ENCODE results near the gene PSKH1.

DNA sequence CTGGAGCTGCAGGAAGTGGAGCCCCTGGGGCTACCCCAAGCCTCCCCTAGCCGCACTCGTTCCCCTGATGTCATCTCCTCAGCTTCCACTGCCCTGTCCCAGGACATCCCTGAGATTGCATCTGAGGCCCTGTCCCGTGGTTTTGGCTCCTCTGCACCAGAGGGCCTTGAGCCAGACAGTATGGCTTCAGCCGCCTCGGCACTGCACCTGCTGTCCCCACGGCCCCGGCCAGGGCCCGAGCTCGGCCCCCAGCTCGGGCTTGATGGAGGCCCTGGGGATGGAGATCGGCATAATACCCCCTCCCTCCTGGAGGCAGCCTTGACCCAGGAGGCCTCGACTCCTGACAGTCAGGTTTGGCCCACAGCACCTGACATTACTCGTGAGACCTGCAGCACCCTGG lies 12.5 kb upstream of the PSKH1 start:
- TF ChIP-seq, protein P1, sequence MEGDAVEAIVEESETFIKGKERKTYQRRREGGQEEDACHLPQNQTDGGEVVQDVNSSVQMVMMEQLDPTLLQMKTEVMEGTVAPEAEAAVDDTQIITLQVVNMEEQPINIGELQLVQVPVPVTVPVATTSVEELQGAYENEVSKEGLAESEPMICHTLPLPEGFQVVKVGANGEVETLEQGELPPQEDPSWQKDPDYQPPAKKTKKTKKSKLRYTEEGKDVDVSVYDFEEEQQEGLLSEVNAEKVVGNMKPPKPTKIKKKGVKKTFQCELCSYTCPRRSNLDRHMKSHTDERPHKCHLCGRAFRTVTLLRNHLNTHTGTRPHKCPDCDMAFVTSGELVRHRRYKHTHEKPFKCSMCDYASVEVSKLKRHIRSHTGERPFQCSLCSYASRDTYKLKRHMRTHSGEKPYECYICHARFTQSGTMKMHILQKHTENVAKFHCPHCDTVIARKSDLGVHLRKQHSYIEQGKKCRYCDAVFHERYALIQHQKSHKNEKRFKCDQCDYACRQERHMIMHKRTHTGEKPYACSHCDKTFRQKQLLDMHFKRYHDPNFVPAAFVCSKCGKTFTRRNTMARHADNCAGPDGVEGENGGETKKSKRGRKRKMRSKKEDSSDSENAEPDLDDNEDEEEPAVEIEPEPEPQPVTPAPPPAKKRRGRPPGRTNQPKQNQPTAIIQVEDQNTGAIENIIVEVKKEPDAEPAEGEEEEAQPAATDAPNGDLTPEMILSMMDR (IDR thresholded peaks at IDR 0.05; ENCODE audit: low read depth, low read length, missing input control), result no peak
- TF ChIP-seq RXRA (IDR thresholded peaks at IDR 0.05), result no peak
- no peak for TF ChIP-seq RAD21 (IDR thresholded peaks at IDR 0.05)
- TF ChIP-seq, protein P2, sequence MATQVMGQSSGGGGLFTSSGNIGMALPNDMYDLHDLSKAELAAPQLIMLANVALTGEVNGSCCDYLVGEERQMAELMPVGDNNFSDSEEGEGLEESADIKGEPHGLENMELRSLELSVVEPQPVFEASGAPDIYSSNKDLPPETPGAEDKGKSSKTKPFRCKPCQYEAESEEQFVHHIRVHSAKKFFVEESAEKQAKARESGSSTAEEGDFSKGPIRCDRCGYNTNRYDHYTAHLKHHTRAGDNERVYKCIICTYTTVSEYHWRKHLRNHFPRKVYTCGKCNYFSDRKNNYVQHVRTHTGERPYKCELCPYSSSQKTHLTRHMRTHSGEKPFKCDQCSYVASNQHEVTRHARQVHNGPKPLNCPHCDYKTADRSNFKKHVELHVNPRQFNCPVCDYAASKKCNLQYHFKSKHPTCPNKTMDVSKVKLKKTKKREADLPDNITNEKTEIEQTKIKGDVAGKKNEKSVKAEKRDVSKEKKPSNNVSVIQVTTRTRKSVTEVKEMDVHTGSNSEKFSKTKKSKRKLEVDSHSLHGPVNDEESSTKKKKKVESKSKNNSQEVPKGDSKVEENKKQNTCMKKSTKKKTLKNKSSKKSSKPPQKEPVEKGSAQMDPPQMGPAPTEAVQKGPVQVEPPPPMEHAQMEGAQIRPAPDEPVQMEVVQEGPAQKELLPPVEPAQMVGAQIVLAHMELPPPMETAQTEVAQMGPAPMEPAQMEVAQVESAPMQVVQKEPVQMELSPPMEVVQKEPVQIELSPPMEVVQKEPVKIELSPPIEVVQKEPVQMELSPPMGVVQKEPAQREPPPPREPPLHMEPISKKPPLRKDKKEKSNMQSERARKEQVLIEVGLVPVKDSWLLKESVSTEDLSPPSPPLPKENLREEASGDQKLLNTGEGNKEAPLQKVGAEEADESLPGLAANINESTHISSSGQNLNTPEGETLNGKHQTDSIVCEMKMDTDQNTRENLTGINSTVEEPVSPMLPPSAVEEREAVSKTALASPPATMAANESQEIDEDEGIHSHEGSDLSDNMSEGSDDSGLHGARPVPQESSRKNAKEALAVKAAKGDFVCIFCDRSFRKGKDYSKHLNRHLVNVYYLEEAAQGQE (IDR thresholded peaks at IDR 0.05), result no peak
- no peak for TF ChIP-seq TAF1 (conservative IDR thresholded peaks at IDR 0.05)

All from liver (tissue), 3 donors.